ENCODE data around the gene ABI1. TPM values are rescaled to one million over a fixed set of nuclear protein-coding genes. Genes with fewer than 3 reads are reported as not detected.

Gene ABI1
- total and polyA plus RNA-seq, 4 donors, result 10.7 to 18.3 (median 14.3) TPM

DNA sequence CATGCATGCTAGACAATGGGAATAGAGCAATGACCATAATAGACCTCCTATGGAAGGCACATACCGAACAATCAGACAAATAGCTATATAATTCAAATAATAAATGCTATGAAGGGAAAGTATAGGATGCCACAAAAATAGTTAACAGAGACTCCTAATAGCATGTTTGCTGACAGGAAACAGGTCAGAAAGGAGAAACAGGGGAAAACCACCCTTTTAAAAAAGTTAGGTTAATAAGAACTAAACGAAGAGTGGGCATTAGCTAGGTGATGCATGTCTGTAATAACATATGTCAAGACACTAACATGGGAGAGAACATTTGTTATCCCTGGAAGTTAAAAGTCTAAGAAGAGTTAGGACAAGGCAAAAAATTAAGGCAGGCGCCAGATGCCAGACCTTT, 58.9 kb downstream of the ABI1 start:
- DNase-seq (ENCODE audit: low spot score), result no peak
- Histone ChIP-seq H3K27me3 (ENCODE audit: control insufficient read depth in 4 of 4, insufficient read depth in 4 of 4, low read length in 3 of 4) (no peaks in the 10 kb centered on the region), H3K9ac (ENCODE audit: low read depth in 1 of 2, low read length in 2 of 2) (no peak overlapping the region), H3K9me3 (ENCODE audit: control insufficient read depth in 4 of 4, low read length in 3 of 4) (no peaks in the 10 kb centered on the region), H3K36me3 (ENCODE audit: control insufficient read depth in 4 of 4, insufficient read depth in 3 of 4, low read depth in 1 of 4, low read length in 3 of 4) (no peaks in the 10 kb centered on the region), H3K27ac (ENCODE audit: low read depth in 1 of 2, low read length in 2 of 2) (no peak overlapping the region), H3K4me3 (ENCODE audit: low read depth in 1 of 3, low read length in 3 of 3) (no peak overlapping the region), H3K4me1 (ENCODE audit: control insufficient read depth in 4 of 4, insufficient read depth in 4 of 4, low read length in 3 of 4) (peaks cover 2 to 14% (median 5%) of the 10 kb centered on the region in 4 donors)
- 92% methylated on average over 3 of the region's 3 CpGs for WGBS
- TF ChIP-seq SP1 (IDR thresholded peaks at IDR 0.05) (no peak), RAD21 (IDR thresholded peaks at IDR 0.05) (no peak), MAX (IDR thresholded peaks at IDR 0.05) (no peak), CTCF (IDR thresholded peaks at IDR 0.05; ENCODE audit: low read depth, low read length, missing input control) (no peak), EGR1 (IDR thresholded peaks at IDR 0.05; ENCODE audit: low read depth in 2 of 2) (no peak)
- TF ChIP-seq, protein P1, sequence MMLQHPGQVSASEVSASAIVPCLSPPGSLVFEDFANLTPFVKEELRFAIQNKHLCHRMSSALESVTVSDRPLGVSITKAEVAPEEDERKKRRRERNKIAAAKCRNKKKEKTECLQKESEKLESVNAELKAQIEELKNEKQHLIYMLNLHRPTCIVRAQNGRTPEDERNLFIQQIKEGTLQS (IDR thresholded peaks at IDR 0.05), result no peak

GRCh38 chr10:26801274-26801673, 59.5 kb downstream of the ABI1 start:
- Histone ChIP-seq H3K4me1 (ENCODE audit: control insufficient read depth in 4 of 4, insufficient read depth in 4 of 4, low read length in 3 of 4) (peaks cover under 1 to 13% (median 3%) of the 10 kb centered on the region in 4 donors), H3K4me3 (ENCODE audit: low read depth in 1 of 3, low read length in 3 of 3) (no peak overlapping the region), H3K27ac (ENCODE audit: low read depth in 1 of 2, low read length in 2 of 2) (no peak overlapping the region), H3K36me3 (ENCODE audit: control insufficient read depth in 4 of 4, insufficient read depth in 3 of 4, low read depth in 1 of 4, low read length in 3 of 4) (no peaks in the 10 kb centered on the region), H3K9me3 (ENCODE audit: control insufficient read depth in 4 of 4, low read length in 3 of 4) (no peaks in the 10 kb centered on the region), H3K27me3 (ENCODE audit: control insufficient read depth in 4 of 4, insufficient read depth in 4 of 4, low read length in 3 of 4) (no peaks in the 10 kb centered on the region), H3K9ac (ENCODE audit: low read depth in 1 of 2, low read length in 2 of 2) (no peak overlapping the region)
- TF ChIP-seq RAD21 (IDR thresholded peaks at IDR 0.05) (no peak), GABPA (IDR thresholded peaks at IDR 0.05 in 1 of 2, conservative IDR thresholded peaks at IDR 0.05 in 1 of 2) (no peak), EGR1 (IDR thresholded peaks at IDR 0.05; ENCODE audit: low read depth in 2 of 2) (no peak), RXRA (IDR thresholded peaks at IDR 0.05) (no peak), NR2F2 (IDR thresholded peaks at IDR 0.05) (no peak), JUND (IDR thresholded peaks at IDR 0.05) (no peak), SP1 (IDR thresholded peaks at IDR 0.05) (no peak), HNF4G (IDR thresholded peaks at IDR 0.05) (no peak), ZBTB33 (IDR thresholded peaks at IDR 0.05) (no peak), HNF4A (conservative IDR thresholded peaks at IDR 0.05) (no peak), MAX (IDR thresholded peaks at IDR 0.05) (no peak), FOXA2 (IDR thresholded peaks at IDR 0.05) (no peak), CTCF (IDR thresholded peaks at IDR 0.05; ENCODE audit: low read depth, low read length, missing input control) (no peak), TAF1 (conservative IDR thresholded peaks at IDR 0.05) (no peak), FOXA1 (IDR thresholded peaks at IDR 0.05) (no peak), YY1 (IDR thresholded peaks at IDR 0.05) (no peak)
- TF ChIP-seq, protein P1 (IDR thresholded peaks at IDR 0.05), result no peak
- TF ChIP-seq, protein P2, sequence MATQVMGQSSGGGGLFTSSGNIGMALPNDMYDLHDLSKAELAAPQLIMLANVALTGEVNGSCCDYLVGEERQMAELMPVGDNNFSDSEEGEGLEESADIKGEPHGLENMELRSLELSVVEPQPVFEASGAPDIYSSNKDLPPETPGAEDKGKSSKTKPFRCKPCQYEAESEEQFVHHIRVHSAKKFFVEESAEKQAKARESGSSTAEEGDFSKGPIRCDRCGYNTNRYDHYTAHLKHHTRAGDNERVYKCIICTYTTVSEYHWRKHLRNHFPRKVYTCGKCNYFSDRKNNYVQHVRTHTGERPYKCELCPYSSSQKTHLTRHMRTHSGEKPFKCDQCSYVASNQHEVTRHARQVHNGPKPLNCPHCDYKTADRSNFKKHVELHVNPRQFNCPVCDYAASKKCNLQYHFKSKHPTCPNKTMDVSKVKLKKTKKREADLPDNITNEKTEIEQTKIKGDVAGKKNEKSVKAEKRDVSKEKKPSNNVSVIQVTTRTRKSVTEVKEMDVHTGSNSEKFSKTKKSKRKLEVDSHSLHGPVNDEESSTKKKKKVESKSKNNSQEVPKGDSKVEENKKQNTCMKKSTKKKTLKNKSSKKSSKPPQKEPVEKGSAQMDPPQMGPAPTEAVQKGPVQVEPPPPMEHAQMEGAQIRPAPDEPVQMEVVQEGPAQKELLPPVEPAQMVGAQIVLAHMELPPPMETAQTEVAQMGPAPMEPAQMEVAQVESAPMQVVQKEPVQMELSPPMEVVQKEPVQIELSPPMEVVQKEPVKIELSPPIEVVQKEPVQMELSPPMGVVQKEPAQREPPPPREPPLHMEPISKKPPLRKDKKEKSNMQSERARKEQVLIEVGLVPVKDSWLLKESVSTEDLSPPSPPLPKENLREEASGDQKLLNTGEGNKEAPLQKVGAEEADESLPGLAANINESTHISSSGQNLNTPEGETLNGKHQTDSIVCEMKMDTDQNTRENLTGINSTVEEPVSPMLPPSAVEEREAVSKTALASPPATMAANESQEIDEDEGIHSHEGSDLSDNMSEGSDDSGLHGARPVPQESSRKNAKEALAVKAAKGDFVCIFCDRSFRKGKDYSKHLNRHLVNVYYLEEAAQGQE (IDR thresholded peaks at IDR 0.05), result no peak
- DNase-seq (ENCODE audit: low spot score), result no peak
- WGBS, result 98% methylated on average over 8 of the region's 8 CpGs

Measured in liver (tissue), 9 donors.